ENCODE data around the gene LARP1. TPM values are rescaled to one million over a fixed set of nuclear protein-coding genes. Genes with fewer than 3 reads are reported as not detected.

The LARP1 gene
- total and polyA plus RNA-seq, 9 of the 15 experiments (the other 6 are each of a cell fraction or from before 2014, with no cell fraction given), result 22.6 to 300 (median 92.0) TPM

- TF ChIP-seq ZBTB11 (CRISPR knock-in tag; IDR thresholded peaks at IDR 0.05), result peak in 1 of 3 experiments; percentile 69; a peak in 1 of 6 replicates
- TF ChIP-seq ZNF780A (CRISPR knock-in tag; IDR thresholded peaks at IDR 0.05), result no peak
- no peak for TF ChIP-seq DDX20 (tag; IDR thresholded peaks at IDR 0.05; ENCODE audit: low read depth)
- TF ChIP-seq NR2C1 (IDR thresholded peaks at IDR 0.05), result no peak
- no peak for TF ChIP-seq NR2C1 (tag; IDR thresholded peaks at IDR 0.05)
- no peak for TF ChIP-seq MCM5 (IDR thresholded peaks at IDR 0.05; ENCODE audit: low read depth)
- TF ChIP-seq HIVEP1 (CRISPR knock-in tag; IDR thresholded peaks at IDR 0.05), result no peak
- no peak for TF ChIP-seq TOE1 (IDR thresholded peaks at IDR 0.05; ENCODE audit: borderline replicate concordance)
- TF ChIP-seq TOE1 (CRISPR knock-in tag; IDR thresholded peaks at IDR 0.05; ENCODE audit: borderline replicate concordance, low read depth), result 0 out of 2 replicates have a peak, but pooled peaks have one; percentile 47
- no peak for TF ChIP-seq ARHGAP35 (IDR thresholded peaks at IDR 0.05; ENCODE audit: partially characterized antibody)
- no peak for TF ChIP-seq PHB (CRISPR knock-in tag; IDR thresholded peaks at IDR 0.05)
- no peak for TF ChIP-seq ZNF507 (tag; conservative IDR thresholded peaks at IDR 0.05)
- TF ChIP-seq ZNF134 (CRISPR knock-in tag; conservative IDR thresholded peaks at IDR 0.05), result no peak
- peak; percentile 88 for TF ChIP-seq MTA3 (IDR thresholded peaks at IDR 0.05; ENCODE audit: borderline replicate concordance)
- TF ChIP-seq ATF1 (CRISPR knock-in tag; IDR thresholded peaks at IDR 0.05), result no peak
- TF ChIP-seq ATF1 (tag; IDR thresholded peaks at IDR 0.05), result peak; percentile 79
- TF ChIP-seq NRF1 (conservative IDR thresholded peaks at IDR 0.05 in 1 of 2, IDR thresholded peaks at IDR 0.05 in 1 of 2), result peak; percentile 80 to 84
- no peak for TF ChIP-seq KDM5B (IDR thresholded peaks at IDR 0.05; ENCODE audit: insufficient replicate concordance, low read depth, low read length)
- peak; percentile 76; the same call in 1 of the 2 replicates for TF ChIP-seq AFF4 (CRISPR knock-in tag; IDR thresholded peaks at IDR 0.05)
- TF ChIP-seq VEZF1 (CRISPR knock-in tag; IDR thresholded peaks at IDR 0.05), result peak; percentile 100
Observed at GRCh38 chr5:154857530-154858296, 102.5 kb downstream of the LARP1 start (continued).
